Tibial nerve (tissue), 4 donors: ENCODE measurements around the gene HLTF. TPM values are rescaled to one million over a fixed set of nuclear protein-coding genes. Genes with fewer than 3 reads are reported as not detected.
A peak's percentile ranks its signal among the peaks of the same experiment; 100 is the strongest.

Experiments
- DNase-seq, 2 donors: peaks; one replicate each; pipeline ENCODE4 v3.0.0-alpha.2; 2019; ENCODE audit warnings: low spot score in 2 of 2
- H3K27ac ChIP-seq, 4 donors: fragments of 200-600 bp; sonication (generic) in 3 of 4; one replicate each; pipeline ENCODE4 v1.5.1; 2017 to 2019; ENCODE audit warnings: mild to moderate bottlenecking in 1 of 4
- H3K27me3 ChIP-seq, 2 donors: fragments of 200-600 bp; sonication (generic) in 1 of 2; one replicate each; pipeline versions ENCODE4 v1.5.1 to v1.6.0; 2017 to 2019
- H3K36me3 ChIP-seq, 3 donors: fragments of 200-600 bp; sonication (generic); one replicate each; pipeline ENCODE4 v1.5.1; 2018 to 2019
- H3K4me1 ChIP-seq, 4 donors: fragments of 200-600 bp; sonication (generic) in 3 of 4; one replicate each; pipeline ENCODE4 v1.5.1; 2017 to 2019
- H3K4me3 ChIP-seq, 4 donors: fragments of 200-600 bp; sonication (generic) in 3 of 4; one replicate each; pipeline ENCODE4 v1.5.1; 2017 to 2019; ENCODE audit warnings: mild to moderate bottlenecking in 1 of 4, moderate library complexity in 1 of 4
- H3K9me3 ChIP-seq, 4 donors: fragments of 200-600 bp; sonication (generic) in 3 of 4; one replicate each; pipeline ENCODE4 v1.5.1; 2017 to 2019
- EP300 ChIP-seq, 2 donors: sonication (generic); formaldehyde crosslinking; IDR thresholded peaks; one replicate each; pipeline ENCODE4 v1.6.1; 2017; ENCODE audit warnings: antibody characterized with exemption in 2 of 2, mild to moderate bottlenecking in 1 of 2
- POLR2A ChIP-seq, 2 donors: fragments of 450-650 bp; IDR thresholded peaks; one replicate each; pipeline ENCODE4 v1.6.1; 2017; ENCODE audit warnings: antibody characterized with exemption in 2 of 2, mild to moderate bottlenecking in 2 of 2, moderate library complexity in 2 of 2
- WGBS, 2 donors: methylation state at CpG; one replicate each; pipeline ENCODE4 v1.1.5; 2018; 5-methylcytosine and 5-hydroxymethylcytosine counted together
- total RNA-seq, 4 donors: library from RNA; depleted of rRNA; stranded (reverse); fragments of >200 nt; gene quantifications; one replicate each; pipeline ENCODE4 v1.1.0, GENCODE V29; 2016
- TF ChIP-seq, protein P1 (sequence below), 5 experiments: fragments of 200-600 bp in 3 of 5; fragments of 450-650 bp in 2 of 5; sonication (generic) in 3 of 5; IDR thresholded peaks; one replicate each; pipeline ENCODE4 v1.5.1; 2016 to 2019; ENCODE audit warnings: antibody characterized with exemption in 5 of 5, mild to moderate bottlenecking in 3 of 5, moderate library complexity in 2 of 5

The HLTF gene
- total RNA-seq, 4 donors from 2014 or later: 16.9 to 28.2 (median 25.5) TPM

DNA sequence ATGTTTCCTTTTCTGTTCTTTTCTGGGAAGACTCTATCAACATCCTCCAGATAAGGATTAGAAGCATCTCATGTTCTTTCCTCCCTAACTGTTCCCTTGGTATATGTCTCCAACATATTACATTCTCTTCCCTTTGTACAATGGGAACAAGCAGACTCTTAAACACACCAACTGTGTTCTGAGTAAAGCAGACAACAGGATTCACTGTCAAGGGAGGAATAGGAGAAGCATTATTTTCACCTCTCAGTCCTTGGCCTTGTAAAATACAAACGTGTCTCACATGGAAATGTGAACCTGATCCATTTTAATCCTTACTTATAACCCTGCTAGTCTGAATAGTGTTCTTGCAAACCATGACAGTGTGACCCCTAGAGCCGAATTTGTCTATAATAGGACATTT is 75.4 kb downstream of the HLTF start:
- peaks cover 0 to 85% (median 0%) of the 10 kb centered on the region in 3 donors for H3K36me3 ChIP-seq
- WGBS, 2 donors: 29 to 44% methylated on average over 2 of the region's 2 CpGs

DNA sequence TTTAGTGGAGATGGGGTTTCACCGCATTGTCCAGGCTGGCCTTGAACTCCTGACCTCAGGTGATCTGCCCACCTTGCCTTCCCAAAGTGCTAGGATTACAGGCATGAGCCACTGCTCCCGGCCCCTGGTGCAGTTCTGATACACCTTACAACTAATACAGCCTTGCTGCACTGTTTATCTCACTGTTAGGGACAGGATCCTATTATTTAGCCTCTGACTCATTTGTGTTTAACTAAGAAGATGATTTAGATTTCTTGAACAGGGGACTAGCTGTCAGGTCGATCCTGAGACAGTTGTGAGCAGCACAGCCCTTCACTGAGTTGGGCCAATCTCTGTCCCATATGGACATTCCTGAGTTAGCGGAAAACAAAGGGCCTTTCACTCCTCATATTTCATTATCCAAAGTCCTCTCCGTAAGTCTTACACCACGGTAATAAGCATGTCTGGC is 75.8 kb downstream of the HLTF start:
- peaks cover 0 to 84% (median 0%) of the 10 kb centered on the region in 3 donors for H3K36me3 ChIP-seq
- 52 to 58% methylated on average over 6 of the region's 6 CpGs for WGBS, 2 donors
- H3K9me3 ChIP-seq: no peaks in the 10 kb centered on the region
- H3K27me3 ChIP-seq: no peaks in the 10 kb centered on the region
- H3K27ac ChIP-seq: no peak overlapping the region
- DNase-seq: no peak
- TF ChIP-seq, protein P1, sequence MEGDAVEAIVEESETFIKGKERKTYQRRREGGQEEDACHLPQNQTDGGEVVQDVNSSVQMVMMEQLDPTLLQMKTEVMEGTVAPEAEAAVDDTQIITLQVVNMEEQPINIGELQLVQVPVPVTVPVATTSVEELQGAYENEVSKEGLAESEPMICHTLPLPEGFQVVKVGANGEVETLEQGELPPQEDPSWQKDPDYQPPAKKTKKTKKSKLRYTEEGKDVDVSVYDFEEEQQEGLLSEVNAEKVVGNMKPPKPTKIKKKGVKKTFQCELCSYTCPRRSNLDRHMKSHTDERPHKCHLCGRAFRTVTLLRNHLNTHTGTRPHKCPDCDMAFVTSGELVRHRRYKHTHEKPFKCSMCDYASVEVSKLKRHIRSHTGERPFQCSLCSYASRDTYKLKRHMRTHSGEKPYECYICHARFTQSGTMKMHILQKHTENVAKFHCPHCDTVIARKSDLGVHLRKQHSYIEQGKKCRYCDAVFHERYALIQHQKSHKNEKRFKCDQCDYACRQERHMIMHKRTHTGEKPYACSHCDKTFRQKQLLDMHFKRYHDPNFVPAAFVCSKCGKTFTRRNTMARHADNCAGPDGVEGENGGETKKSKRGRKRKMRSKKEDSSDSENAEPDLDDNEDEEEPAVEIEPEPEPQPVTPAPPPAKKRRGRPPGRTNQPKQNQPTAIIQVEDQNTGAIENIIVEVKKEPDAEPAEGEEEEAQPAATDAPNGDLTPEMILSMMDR (IDR thresholded peaks at IDR 0.05): no peak
- TF ChIP-seq POLR2A (IDR thresholded peaks at IDR 0.05) (no peak), EP300 (IDR thresholded peaks at IDR 0.05) (no peak)
- H3K4me1 ChIP-seq: peaks cover 0 to 13% (median 0%) of the 10 kb centered on the region in 4 donors
- H3K4me3 ChIP-seq: no peak overlapping the region

More for the DNA sequence above, 75.4 kb downstream of the HLTF start:
- Histone ChIP-seq H3K4me1 (peaks cover 0 to 13% (median 0%) of the 10 kb centered on the region in 4 donors), H3K9me3 (no peaks in the 10 kb centered on the region), H3K27me3 (no peaks in the 10 kb centered on the region), H3K4me3 (no peak overlapping the region), H3K27ac (no peak overlapping the region)
- no peak for TF ChIP-seq EP300 (IDR thresholded peaks at IDR 0.05)
- TF ChIP-seq POLR2A (IDR thresholded peaks at IDR 0.05): no peak
- TF ChIP-seq, protein P1 (IDR thresholded peaks at IDR 0.05): no peak
- DNase-seq: no peak

DNA sequence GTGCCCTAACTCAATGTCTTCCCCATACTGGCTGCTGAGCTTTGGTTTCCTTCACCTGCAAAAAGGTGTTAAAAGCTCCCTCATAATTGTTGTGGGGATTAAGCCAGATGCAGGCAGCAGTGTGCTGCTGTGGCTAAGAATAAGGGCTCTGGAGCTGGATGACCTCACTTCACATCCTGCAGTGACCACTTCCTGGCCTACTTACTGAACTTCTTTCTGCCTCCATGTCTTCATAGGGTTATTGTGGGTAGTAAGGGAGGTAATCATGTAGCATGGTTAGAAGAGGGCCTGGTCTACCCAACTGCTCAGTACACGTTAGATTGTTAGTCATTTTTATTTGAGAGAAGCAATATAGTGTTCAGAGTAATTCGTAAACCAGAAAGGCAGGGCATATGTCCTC is 76.6 kb downstream of the HLTF start:
- 92 to 94% methylated on average over 2 of the region's 2 CpGs for WGBS, 2 donors
- Histone ChIP-seq H3K4me3 (no peak overlapping the region), H3K4me1 (peaks cover 0 to 21% (median 0%) of the 10 kb centered on the region in 4 donors), H3K27ac (no peak overlapping the region), H3K9me3 (no peaks in the 10 kb centered on the region), H3K36me3 (peaks cover 0 to 77% (median 0%) of the 10 kb centered on the region in 3 donors), H3K27me3 (no peaks in the 10 kb centered on the region)
- DNase-seq: no peak
- TF ChIP-seq POLR2A (IDR thresholded peaks at IDR 0.05) (no peak), EP300 (IDR thresholded peaks at IDR 0.05) (no peak)
- TF ChIP-seq, protein P1 (IDR thresholded peaks at IDR 0.05): no peak

DNA sequence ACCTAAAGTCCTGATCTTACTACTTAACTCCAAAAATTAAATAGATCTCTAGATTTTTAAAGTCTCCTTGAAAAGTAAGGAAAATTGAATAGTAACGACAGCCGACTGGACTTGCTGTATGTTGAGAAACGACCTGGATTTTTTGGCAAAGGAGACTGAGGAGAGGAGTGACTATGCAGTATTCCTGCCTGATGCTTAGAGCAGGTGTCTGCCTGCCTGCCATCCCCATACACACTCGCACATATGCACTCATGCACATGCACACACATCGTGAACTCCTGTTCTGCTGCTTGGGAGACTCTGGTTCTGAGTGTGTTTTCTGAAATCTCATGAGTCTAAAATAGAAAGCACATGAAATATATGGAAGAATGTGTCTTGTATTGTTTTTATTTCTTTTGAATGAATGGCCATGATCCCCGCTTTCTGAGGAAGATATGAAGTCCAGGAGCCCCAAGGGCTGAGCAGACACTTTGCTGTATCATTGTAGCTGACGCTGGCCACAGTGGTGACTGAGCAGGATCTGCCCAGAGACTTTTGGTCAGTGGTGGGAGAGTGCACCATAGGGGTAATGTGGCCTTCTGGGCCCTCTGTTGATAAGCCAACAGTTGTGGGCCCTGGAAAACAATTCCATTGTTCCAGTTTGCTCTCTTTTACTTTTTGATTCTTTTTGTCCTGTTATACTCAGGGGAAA is 78.6 kb downstream of the HLTF start:
- Histone ChIP-seq H3K9me3 (no peaks in the 10 kb centered on the region), H3K27ac (no peak overlapping the region), H3K4me3 (no peak overlapping the region), H3K27me3 (no peaks in the 10 kb centered on the region), H3K4me1 (peaks cover 0 to 22% (median 0%) of the 10 kb centered on the region in 4 donors), H3K36me3 (peaks cover 0 to 65% (median 0%) of the 10 kb centered on the region in 3 donors)
- WGBS, 2 donors: 94% methylated on average over 7 of the region's 7 CpGs
- TF ChIP-seq POLR2A (IDR thresholded peaks at IDR 0.05) (no peak), EP300 (IDR thresholded peaks at IDR 0.05) (no peak)
- TF ChIP-seq, protein P1 (IDR thresholded peaks at IDR 0.05): no peak
- no peak for DNase-seq

DNA sequence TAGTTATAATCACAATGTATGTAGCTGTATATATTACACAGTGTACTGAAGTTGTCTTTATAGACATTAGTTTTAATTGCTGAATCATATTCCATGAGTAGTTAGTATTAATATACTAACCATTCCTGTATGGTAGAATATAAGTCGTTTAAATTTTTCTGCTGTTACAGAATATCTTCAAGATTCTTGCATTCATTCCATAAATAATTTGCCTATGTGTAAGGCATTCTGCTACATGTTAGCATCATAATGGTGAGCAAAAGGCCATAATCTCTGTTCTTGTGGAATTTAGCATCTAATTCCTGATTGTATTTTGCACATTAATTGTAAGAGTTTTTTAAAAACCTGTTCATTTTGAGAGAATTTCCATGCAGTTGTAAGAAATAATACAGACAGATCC is 80.9 kb downstream of the HLTF start:
- Histone ChIP-seq H3K9me3 (no peaks in the 10 kb centered on the region), H3K27me3 (no peaks in the 10 kb centered on the region), H3K4me1 (peaks cover 0 to 11% (median 0%) of the 10 kb centered on the region in 4 donors), H3K4me3 (no peak overlapping the region), H3K36me3 (peaks cover 0 to 67% (median 0%) of the 10 kb centered on the region in 3 donors), H3K27ac (peak overlapping the region in 1 of 4 donors; percentile 42)
- WGBS, 2 donors: 43 to 53% methylated on average over 1 of the region's 1 CpG
- DNase-seq: no peak
- TF ChIP-seq EP300 (IDR thresholded peaks at IDR 0.05) (no peak), POLR2A (IDR thresholded peaks at IDR 0.05) (no peak)
- TF ChIP-seq, protein P1 (IDR thresholded peaks at IDR 0.05): no peak
